Omental fat pad (tissue), 4 donors: ENCODE results near the gene OBSCN. TPM values are rescaled to one million over a fixed set of nuclear protein-coding genes. Genes with fewer than 3 reads are reported as not detected.
"Not testable (repeated sequence)": the region's sequence is repeated elsewhere in the genome, so short reads cannot be mapped to it uniquely, and the experiment has no call there.

Experiments
- ATAC-seq: fragments of 150-250 bp; one replicate; pipeline ENCODE4 v1.9.1; 2016; ENCODE audit warnings: mild to moderate bottlenecking, moderate library complexity; ENCODE audit not compliant: low FRiP score
- DNase-seq: peaks from one replicate; pipeline ENCODE4 v3.0.0-alpha.2; 2019; ENCODE audit warnings: low spot score
- total RNA-seq, 4 donors: library from RNA; depleted of rRNA; stranded (reverse); fragments of >200 nt; gene quantifications; one replicate each; pipeline ENCODE4 v1.1.0, GENCODE V29; 2016
- TF ChIP-seq, protein P1 (sequence below), 3 donors: fragments of 450-650 bp; IDR thresholded peaks; one replicate each; pipeline ENCODE4 v1.5.1; 2016 to 2017; ENCODE audit warnings: antibody characterized with exemption in 3 of 3, mild to moderate bottlenecking in 3 of 3, moderate library complexity in 2 of 3

The OBSCN gene
- total RNA-seq, 4 donors from 2014 or later, result 5.4 to 26.0 (median 9.7) TPM

DNA sequence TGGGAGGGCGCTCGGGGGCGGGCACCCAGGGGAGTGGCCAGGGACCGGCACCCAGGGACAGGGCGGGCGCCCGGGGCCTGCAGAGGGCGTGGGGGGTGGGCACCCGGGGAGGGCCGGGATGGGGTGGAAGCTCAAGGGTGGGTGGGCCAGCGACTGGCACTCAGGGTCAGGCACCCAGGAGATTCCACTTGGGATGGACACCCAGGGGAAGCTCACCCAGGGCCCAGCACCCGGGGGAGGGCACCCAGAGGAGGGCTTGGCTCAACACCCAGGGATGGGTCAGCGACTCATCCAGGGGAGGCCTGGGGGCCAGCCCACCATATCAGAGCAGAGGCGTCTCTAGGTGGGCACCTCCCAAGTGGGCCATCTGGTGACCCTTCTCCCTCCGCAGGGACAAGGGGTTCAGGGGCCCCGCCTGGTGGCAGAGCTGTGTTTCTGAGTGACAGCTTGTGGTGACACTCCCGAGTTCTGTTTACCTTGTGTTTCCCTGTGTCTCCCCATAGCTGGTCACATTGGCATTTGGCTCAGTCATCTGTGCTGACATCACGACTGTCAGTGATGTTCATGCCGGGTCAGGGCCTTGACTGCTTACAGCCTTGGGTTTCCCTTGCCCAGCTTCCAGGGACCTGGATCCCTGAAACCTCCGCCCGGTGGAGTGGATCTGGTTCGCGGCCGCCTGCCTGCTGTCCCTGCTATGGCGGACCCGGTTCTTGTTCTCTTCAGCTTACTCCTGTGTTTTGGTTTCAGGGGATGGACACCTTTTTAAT lies 41.5 kb upstream of the OBSCN start:
- DNase-seq, result peak; percentile 56
- ATAC-seq, result peak; percentile 10

GRCh38 chr1:228168563-228169270 lies 39.1 kb upstream of the OBSCN start:
- no peak for ATAC-seq
- TF ChIP-seq, protein P1, sequence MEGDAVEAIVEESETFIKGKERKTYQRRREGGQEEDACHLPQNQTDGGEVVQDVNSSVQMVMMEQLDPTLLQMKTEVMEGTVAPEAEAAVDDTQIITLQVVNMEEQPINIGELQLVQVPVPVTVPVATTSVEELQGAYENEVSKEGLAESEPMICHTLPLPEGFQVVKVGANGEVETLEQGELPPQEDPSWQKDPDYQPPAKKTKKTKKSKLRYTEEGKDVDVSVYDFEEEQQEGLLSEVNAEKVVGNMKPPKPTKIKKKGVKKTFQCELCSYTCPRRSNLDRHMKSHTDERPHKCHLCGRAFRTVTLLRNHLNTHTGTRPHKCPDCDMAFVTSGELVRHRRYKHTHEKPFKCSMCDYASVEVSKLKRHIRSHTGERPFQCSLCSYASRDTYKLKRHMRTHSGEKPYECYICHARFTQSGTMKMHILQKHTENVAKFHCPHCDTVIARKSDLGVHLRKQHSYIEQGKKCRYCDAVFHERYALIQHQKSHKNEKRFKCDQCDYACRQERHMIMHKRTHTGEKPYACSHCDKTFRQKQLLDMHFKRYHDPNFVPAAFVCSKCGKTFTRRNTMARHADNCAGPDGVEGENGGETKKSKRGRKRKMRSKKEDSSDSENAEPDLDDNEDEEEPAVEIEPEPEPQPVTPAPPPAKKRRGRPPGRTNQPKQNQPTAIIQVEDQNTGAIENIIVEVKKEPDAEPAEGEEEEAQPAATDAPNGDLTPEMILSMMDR (IDR thresholded peaks at IDR 0.05), result no peak
- DNase-seq, result no peak

More for the DNA sequence above, 41.5 kb upstream of the OBSCN start:
- TF ChIP-seq, protein P1 (IDR thresholded peaks at IDR 0.05), result no peak

- ATAC-seq, result no peak
- TF ChIP-seq, protein P1 (IDR thresholded peaks at IDR 0.05), result no peak
- no peak for DNase-seq
These were observed 38.5 kb upstream of the OBSCN start for GRCh38 chr1:228169345-228169744.

- DNase-seq (no peak), ATAC-seq (no peak)
- TF ChIP-seq, protein P1 (IDR thresholded peaks at IDR 0.05), result no peak
These were observed 37.2 kb upstream of the OBSCN start for GRCh38 chr1:228170666-228171065.

- no peak for DNase-seq
- TF ChIP-seq, protein P1 (IDR thresholded peaks at IDR 0.05), result no peak
- ATAC-seq, result no peak
These were observed 36.5 kb upstream of the OBSCN start for GRCh38 chr1:228171221-228171891.

- TF ChIP-seq, protein P1 (IDR thresholded peaks at IDR 0.05), result no peak
- DNase-seq, result no peak
- no peak for ATAC-seq
These were observed 35.0 kb upstream of the OBSCN start for GRCh38 chr1:228172591-228173527.

GRCh38 chr1:228173528-228174481 lies 34.0 kb upstream of the OBSCN start:
- DNase-seq, ATAC-seq: not testable (repeated sequence)
